HG03469 (cell line): Measurements from ENCODE around the gene OSBPL6.
"Not testable (repeated sequence)": the region's sequence is repeated elsewhere in the genome, so short reads cannot be mapped to it uniquely, and the experiment has no call there.

ENCODE experiments used
- ATAC-seq: cut with Tn5 transposase; IDR thresholded peaks from one replicate; pipeline ENCODE4 v1.9.1; 2021; ENCODE audit warnings: mild to moderate bottlenecking, moderate library complexity, moderate number of reproducible peaks; ENCODE audit not compliant: unreplicated experiment

The OSBPL6 gene

GRCh38 chr2:178394859-178395258 is 200.5 kb downstream of the OSBPL6 start:
- ATAC-seq: no peak

DNA sequence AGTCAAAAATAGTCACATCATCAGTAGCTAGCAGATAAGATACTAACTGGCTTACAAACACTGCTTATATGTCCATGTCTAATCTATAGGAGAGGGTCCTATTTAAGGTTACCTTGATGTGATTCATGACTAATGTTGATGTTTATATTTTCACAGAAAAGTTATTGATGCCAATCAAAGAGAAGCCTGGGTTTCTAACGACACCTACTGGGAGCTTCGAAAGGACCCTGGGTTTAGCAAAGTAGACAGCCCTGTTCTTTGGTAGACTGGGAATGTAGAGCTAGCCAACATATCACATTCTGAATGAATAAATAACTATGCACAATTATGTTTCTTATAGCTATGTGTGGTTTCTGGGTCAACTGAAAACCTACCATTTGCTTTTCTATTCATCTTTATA is 201.0 kb downstream of the OSBPL6 start:
- ATAC-seq: no peak

DNA sequence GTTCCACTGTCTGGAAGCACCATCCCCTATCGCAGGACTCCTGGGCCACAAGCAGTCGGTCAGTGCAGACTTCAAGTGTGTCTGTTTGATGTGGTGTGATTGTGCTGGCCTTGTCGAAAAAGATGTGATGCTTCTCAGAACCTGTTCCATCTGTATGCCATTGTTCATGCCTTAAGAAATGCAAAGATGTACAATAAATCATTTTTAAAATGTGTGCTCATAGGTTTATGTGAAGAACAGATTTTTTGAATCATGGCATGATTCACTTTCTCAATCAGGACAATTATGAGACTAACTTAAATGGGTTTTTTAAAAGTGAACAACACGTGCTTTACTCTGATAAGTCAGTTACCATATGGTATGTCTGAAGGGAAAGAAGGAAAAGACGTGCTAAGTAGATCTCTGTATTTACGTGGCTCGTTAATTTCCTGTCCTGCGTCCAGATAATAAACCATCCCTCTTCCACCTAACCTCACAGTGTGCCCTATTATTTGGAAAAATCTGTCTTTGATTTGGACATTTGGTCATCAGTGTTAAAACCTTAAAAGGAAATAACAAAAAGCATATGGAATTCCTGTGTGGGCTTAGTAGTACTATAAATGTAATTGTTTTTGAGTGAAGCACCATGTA is 201.7 kb downstream of the OSBPL6 start:
- ATAC-seq: no peak

GRCh38 chr2:178397002-178397605 is 202.8 kb downstream of the OSBPL6 start:
- ATAC-seq: peak; percentile 87

DNA sequence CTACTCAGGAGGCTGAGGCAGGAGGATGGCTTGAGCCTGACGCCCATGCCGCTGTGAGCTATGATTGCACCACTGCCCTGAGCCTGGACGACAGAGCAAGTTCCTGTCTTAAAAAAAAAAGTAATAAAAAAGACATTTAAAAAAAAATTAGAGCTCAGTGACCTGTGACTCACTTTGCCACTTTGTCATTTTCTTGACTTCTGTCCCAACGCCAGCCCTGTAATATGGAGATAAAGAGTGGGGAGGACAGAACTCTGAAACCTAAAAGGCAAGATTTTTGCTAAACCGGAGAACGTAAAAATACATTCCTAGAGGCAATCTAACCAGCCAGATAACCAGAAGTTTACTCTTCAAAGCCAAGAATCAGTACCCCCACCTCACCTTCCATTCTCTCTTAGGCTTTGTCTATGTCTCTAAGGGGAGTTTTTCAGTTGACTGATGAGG is 207.7 kb downstream of the OSBPL6 start:
- ATAC-seq: no peak

- ATAC-seq: peak; percentile 3
Observed at GRCh38 chr2:178403671-178404306, 209.5 kb downstream of the OSBPL6 start.

DNA sequence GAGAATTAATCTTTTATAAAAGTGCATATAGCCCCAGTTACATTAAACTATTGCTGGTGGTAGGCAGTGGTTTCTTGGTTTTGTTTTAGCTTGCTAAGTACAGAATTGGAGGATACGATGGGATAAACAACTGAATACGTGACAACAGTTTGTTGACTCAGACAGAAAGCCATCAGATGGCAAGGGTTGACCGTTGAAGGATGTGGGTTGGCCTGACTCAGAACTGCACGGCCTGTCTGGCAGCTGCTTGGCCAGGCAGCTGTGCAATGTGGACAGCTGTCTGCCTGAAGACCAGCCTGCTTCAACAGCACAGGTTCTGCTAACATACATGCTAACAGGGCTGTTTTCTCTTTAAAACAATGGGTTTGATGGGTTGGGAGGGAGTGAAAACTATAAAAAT is 210.1 kb downstream of the OSBPL6 start:
- peak; percentile 100 for ATAC-seq

DNA sequence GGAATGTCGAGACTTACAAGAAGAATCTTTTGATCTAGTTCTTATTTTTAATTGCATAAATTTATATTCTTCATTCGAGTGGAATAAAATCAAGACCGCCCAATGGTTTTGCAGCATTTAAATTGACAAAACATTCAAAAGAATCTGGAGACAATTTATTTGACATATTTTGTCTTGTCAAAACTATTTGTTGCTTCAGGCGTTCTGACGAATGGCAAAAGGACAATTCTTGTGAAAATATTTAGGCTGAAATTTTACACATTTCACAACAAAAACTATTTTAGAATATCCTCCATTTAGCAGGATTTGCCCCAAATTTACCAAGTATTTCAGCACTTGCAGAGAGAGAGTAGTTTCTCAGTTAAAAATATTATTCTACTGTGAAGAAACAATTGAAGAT is 214.9 kb downstream of the OSBPL6 start:
- ATAC-seq: no peak

- no peak for ATAC-seq
Observed at GRCh38 chr2:178412047-178412446, 217.7 kb downstream of the OSBPL6 start.

DNA sequence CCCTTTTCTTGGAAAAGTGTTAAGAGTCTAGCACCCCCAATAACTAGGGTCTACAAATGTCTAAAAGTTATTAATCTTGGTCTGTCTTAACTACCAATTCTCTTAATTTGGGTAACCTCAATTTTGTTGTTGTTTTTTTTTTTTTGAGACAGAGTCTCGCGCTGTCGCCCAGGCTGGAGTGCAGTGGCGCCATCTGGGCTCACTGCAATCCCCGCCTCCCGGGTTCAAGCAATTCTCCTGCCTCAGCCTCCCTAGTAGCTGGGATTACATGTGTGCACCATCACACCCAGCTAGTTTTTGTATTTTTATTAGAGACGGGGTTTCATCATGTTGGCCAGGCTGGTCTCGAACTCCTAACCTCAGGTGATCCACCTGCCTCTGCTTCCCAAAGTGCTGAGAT is 218.1 kb downstream of the OSBPL6 start:
- ATAC-seq: not testable (repeated sequence)

- peak; percentile 46 for ATAC-seq
Observed at GRCh38 chr2:178413472-178414265, 219.4 kb downstream of the OSBPL6 start.

- ATAC-seq: peak; percentile 83
Observed at GRCh38 chr2:178414266-178415247, 220.2 kb downstream of the OSBPL6 start.

DNA sequence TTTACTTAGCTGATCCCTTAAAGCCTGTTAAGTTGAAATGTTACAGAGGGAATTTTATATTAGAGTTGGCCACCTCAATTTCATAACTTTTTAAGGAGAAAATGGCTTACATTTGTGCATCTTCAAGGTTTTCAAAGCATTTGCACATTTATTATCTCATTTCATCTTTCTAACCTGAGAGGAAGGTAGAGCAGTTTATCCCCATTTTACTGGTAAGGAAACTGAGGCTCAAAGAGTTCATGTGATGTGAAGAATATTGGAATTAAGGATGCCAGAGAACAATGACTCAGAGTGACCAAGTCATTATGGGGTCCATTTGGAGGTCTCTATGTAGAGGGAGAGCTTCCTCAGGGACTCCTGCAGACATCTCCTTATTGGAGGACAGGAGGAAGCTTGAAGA is 221.7 kb downstream of the OSBPL6 start:
- ATAC-seq: no peak

DNA sequence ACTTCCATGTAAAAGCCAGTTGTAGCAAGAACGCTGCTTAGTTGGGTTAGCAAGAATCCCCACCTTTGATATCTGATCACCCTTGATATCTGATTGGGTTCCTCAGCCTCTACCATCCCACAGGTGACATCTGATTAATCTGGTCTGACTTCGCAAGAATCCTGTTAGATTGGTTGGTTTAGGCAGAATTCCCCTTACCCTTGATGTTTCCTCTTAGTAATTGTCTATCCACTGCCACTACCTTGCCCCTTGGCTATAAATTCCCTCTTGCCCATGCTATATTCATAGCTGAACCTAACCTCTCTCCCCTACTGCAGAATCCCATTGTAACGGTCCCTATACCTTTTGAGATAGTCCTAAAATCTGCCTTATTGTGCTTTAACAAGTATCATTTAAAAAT is 223.6 kb downstream of the OSBPL6 start:
- no peak for ATAC-seq

DNA sequence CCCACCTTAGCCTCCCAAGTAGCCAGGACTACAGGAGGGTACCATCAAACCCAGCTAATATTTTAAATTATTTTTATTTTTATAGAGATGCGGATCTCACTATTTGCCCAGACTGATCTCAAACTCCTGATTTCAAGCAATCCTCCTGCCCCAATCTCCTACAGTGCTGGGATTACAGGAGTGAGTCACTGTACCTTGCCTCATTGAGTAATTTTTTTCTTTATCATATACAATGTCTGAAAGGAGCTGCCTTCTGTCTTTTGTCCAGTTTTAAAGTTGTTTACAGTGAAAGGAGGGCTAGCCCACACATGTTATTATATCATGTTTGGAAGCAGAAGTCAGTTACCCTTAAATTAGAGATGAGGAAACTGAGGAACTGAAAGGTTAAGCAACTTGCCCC is 224.1 kb downstream of the OSBPL6 start:
- ATAC-seq: no peak

DNA sequence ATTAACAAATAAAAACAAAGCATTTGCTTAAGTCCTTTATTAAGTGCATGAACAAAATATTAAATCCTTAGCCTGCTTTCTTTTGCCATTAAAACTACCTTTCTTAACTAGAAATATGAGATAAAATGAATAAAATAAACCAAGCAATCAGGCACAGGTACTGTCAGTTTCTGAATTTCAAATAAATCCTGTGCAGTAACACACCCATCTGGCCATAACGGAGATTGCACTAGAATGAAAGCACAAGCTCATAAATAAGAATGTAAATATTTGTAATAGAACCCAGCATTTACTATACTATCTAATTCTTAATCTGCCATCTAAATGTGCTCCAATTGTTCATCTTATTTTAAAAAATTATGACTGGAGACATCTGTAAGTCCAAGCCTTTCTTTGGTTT is 224.8 kb downstream of the OSBPL6 start:
- no peak for ATAC-seq

DNA sequence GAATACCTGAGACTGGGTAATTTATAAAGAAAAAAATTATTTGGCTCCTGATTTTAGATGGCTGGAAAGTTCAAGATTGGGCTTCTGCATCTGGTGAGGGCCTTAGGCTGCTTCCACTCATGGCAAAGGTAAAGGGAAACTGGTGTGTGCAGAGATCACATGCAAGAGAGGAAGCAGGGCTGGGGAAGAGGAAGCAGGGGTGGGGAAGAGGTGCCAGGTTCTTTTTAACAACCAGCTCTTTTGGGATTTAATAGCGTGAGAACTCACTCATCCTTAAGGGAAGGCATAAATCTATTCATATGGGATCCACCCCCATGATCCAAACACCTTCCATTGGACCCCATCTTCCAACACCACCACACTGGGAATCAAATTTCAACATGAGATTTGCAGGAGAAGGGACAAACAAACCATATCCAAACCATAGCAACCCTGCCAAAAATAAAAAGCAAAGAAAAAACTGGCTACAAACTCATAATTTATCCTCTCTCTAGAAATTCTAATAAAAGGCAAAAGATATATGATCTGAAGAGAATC is 226.2 kb downstream of the OSBPL6 start:
- no peak for ATAC-seq

- no peak for ATAC-seq
Observed at GRCh38 chr2:178422097-178422496, 227.8 kb downstream of the OSBPL6 start.

DNA sequence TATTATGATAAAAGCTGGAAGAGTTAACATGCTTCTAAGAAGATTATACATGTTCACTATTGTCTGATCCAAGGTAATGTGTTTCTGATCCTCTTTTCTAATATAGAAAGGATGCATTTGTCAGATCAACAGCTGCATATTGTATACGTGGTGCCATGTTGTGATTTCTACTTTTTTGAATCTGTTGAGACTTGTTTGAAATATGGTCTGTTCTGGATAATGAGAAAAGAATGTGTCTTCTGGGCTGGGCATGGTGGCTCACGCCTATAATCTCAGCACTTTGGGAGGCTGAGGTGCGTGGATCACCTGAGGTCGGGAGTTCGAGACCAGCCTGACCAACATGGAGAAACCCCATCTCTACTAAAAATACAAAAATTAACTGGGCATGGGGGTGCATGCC is 229.4 kb downstream of the OSBPL6 start:
- ATAC-seq: not testable (repeated sequence)

DNA sequence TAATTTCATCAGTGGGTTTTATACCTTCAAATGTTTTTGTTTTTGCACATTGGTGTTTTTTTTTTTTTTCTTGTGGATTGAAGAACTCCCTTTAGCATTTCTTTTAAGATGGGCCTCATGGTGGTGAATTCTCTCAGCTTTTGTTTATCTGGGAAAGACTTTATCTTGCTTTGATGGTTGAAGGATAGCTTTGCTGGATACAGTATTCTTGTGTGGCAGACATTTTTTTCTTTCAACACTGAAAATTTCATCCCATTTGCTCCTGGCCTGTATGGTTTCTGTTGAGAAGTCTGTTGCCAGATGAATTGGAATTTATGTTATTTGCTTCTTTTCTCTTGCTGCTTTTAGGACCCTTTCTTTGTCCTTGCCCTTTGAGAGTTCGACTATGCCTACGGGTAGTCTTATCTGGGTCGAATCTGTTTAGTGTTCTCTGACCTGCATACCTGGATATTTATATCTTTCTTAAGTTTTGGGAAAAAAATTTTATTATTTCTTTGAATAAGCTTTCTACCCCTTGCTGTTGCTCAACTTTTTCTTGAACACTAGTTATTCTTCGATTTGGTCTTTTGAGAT is 231.0 kb downstream of the OSBPL6 start:
- ATAC-seq: no peak
